ENCODE data around the gene NALF2. TPM values are rescaled to one million over a fixed set of nuclear protein-coding genes. Genes with fewer than 3 reads are reported as not detected.
A peak's percentile ranks its signal among the peaks of the same experiment; 100 is the strongest.

The NALF2 gene
- total and polyA plus RNA-seq, 8 donors = 0.18 to 1.3 (median 0.95) TPM; not detected in 4

GRCh38 chrX:69538321-69538876 lies 34.3 kb downstream of the NALF2 start:
- H3K9me3 ChIP-seq = peaks cover 0 to 7% (median 3%) of the 10 kb centered on the region in 4 donors
- 5 to 41% (median 24%) methylated on average over 4 to 45 of the region's 45 CpGs for WGBS, 5 donors
- H3K4me1 ChIP-seq = peaks cover 0 to 7% (median 0%) of the 10 kb centered on the region in 4 donors
- H3K4me3 ChIP-seq = peak overlapping the region; percentile 42 to 47 (median 46)
- H3K27ac ChIP-seq = peak overlapping the region in 2 of 5 donors; percentile 39 to 59
- peaks cover 0 to 17% (median 4%) of the 10 kb centered on the region in 3 donors for H3K27me3 ChIP-seq
- TF ChIP-seq, protein P1, sequence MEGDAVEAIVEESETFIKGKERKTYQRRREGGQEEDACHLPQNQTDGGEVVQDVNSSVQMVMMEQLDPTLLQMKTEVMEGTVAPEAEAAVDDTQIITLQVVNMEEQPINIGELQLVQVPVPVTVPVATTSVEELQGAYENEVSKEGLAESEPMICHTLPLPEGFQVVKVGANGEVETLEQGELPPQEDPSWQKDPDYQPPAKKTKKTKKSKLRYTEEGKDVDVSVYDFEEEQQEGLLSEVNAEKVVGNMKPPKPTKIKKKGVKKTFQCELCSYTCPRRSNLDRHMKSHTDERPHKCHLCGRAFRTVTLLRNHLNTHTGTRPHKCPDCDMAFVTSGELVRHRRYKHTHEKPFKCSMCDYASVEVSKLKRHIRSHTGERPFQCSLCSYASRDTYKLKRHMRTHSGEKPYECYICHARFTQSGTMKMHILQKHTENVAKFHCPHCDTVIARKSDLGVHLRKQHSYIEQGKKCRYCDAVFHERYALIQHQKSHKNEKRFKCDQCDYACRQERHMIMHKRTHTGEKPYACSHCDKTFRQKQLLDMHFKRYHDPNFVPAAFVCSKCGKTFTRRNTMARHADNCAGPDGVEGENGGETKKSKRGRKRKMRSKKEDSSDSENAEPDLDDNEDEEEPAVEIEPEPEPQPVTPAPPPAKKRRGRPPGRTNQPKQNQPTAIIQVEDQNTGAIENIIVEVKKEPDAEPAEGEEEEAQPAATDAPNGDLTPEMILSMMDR (IDR thresholded peaks at IDR 0.05) = peak in 5 of 7 experiments; percentile 58 to 80 (median 63)
- no peak for TF ChIP-seq POLR2AphosphoS5 (IDR thresholded peaks at IDR 0.05)
- TF ChIP-seq POLR2A (IDR thresholded peaks at IDR 0.05) = no peak
- DNase-seq = peak; percentile 79 to 90
- H3K36me3 ChIP-seq = no peaks in the 10 kb centered on the region
- intact Hi-C loops (cut with DNase I; ENCODE audit: low total_unique reads) = loop anchor here (10.0 kb wide), 1 partner anchor 496 kb away; no protein-coding TSS in a partner anchor

GRCh38 chrX:69539437-69539836 lies 35.3 kb downstream of the NALF2 start:
- no peaks in the 10 kb centered on the region for H3K9me3 ChIP-seq
- no peaks in the 10 kb centered on the region for H3K36me3 ChIP-seq
- intact Hi-C loops (cut with DNase I; ENCODE audit: low total_unique reads) = loop anchor here (10.0 kb wide), 1 partner anchor 495 kb away; no protein-coding TSS in a partner anchor
- 58 to 69% (median 66%) methylated on average over 4 of the region's 4 CpGs for WGBS, 5 donors
- no peak overlapping the region for H3K4me3 ChIP-seq
- peaks cover 0 to 26% (median 9%) of the 10 kb centered on the region in 3 donors for H3K27me3 ChIP-seq
- H3K4me1 ChIP-seq = peaks cover 0 to 7% (median 0%) of the 10 kb centered on the region in 4 donors
- H3K27ac ChIP-seq = no peak overlapping the region
- TF ChIP-seq POLR2A (IDR thresholded peaks at IDR 0.05) (no peak), EP300 (IDR thresholded peaks at IDR 0.05) (no peak), POLR2AphosphoS5 (IDR thresholded peaks at IDR 0.05) (no peak)
- TF ChIP-seq, protein P1 (IDR thresholded peaks at IDR 0.05) = no peak
- DNase-seq = no peak

DNA sequence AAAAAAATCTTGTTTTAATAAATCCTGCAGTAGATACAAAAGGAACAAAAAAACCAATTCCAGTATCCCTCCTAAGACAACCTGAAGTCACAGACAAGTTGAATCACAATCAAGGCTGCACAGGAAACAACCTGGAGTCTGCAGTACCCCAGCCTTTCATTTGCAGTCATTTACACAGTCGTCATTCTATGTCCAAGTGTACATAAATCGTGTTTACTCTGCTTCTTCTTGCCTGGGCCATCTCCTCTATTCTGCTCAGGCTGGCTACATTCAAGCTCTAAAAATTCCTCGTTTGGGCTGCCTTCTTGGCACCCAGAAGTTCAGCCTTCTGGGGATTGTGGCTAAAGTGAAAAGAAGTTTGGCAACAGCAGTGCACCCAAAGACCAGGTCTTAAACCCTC lies 37.8 kb downstream of the NALF2 start:
- TF ChIP-seq POLR2A (IDR thresholded peaks at IDR 0.05) = no peak
- no peak for TF ChIP-seq POLR2AphosphoS5 (IDR thresholded peaks at IDR 0.05)
- TF ChIP-seq, protein P1 (IDR thresholded peaks at IDR 0.05) = no peak
- TF ChIP-seq EP300 (IDR thresholded peaks at IDR 0.05) = no peak
- no peak overlapping the region for H3K4me3 ChIP-seq
- peaks cover 0 to 26% (median 9%) of the 10 kb centered on the region in 3 donors for H3K27me3 ChIP-seq
- intact Hi-C loops (cut with DNase I; ENCODE audit: low total_unique reads) = no loop called here
- no peak overlapping the region for H3K27ac ChIP-seq
- peaks cover 0 to 6% (median 3%) of the 10 kb centered on the region in 4 donors for H3K9me3 ChIP-seq
- no peak for DNase-seq
- H3K36me3 ChIP-seq = no peaks in the 10 kb centered on the region
- H3K4me1 ChIP-seq = peaks cover 0 to 7% (median 0%) of the 10 kb centered on the region in 4 donors
- 29 to 52% (median 45%) methylated on average over 3 of the region's 3 CpGs for WGBS, 5 donors

GRCh38 chrX:69543572-69543971 lies 39.4 kb downstream of the NALF2 start:
- WGBS, 5 donors = 39 to 69% (median 62%) methylated on average over 2 to 3 of the region's 3 CpGs
- intact Hi-C loops (cut with DNase I; ENCODE audit: low total_unique reads) = no loop called here
- H3K4me3 ChIP-seq = no peak overlapping the region

More at GRCh38 chrX:69543572-69543971, 39.4 kb downstream of the NALF2 start:
- Histone ChIP-seq H3K36me3 (no peaks in the 10 kb centered on the region), H3K9me3 (peaks cover 0 to 9% (median 4%) of the 10 kb centered on the region in 4 donors), H3K4me1 (peaks cover 0 to 3% (median 0%) of the 10 kb centered on the region in 4 donors), H3K27ac (no peak overlapping the region), H3K27me3 (peaks cover 0 to 17% (median 8%) of the 10 kb centered on the region in 3 donors)
- no peak for DNase-seq
- no peak for TF ChIP-seq POLR2AphosphoS5 (IDR thresholded peaks at IDR 0.05)
- no peak for TF ChIP-seq POLR2A (IDR thresholded peaks at IDR 0.05)
- no peak for TF ChIP-seq EP300 (IDR thresholded peaks at IDR 0.05)
- TF ChIP-seq, protein P1 (IDR thresholded peaks at IDR 0.05) = no peak

Data from stomach (tissue), 9 donors.